ENCODE results near the gene DIAPH1.

The DIAPH1 gene

DNA sequence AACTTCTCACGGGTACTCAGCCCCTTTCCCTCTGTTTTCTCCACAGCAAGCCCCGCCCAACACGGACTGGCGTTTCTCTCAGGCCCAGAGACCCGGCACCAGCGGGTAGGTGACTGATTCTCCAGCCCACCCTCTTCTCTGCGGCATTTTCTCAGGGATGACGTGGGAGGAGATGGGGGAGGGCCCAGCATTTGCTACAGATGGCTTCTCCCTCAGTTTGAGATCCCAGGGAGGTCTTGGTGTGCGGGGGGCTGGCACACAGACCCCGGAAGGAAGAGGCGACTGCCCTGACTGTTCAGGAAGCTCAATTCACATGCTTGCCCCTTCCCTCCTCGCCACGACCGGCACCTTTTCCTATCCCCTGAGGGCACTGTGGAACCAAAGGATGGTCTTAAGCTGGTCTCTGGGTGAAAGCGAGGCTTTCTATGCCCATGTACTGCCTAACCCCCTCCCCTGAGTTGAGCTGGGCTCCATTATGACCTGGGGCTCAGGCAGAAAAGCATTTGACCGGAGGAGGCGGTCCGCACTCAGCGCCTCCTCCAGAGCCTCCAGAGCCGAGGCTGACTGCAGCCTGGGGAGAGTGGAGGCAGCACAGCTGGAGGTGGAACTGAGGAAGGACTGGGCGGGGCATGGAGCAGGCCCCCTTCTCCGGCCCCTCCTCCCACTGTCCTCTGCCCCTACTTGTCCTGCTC, 123.9 kb downstream of the DIAPH1 start:
- DNase-seq, result no peak

DNA sequence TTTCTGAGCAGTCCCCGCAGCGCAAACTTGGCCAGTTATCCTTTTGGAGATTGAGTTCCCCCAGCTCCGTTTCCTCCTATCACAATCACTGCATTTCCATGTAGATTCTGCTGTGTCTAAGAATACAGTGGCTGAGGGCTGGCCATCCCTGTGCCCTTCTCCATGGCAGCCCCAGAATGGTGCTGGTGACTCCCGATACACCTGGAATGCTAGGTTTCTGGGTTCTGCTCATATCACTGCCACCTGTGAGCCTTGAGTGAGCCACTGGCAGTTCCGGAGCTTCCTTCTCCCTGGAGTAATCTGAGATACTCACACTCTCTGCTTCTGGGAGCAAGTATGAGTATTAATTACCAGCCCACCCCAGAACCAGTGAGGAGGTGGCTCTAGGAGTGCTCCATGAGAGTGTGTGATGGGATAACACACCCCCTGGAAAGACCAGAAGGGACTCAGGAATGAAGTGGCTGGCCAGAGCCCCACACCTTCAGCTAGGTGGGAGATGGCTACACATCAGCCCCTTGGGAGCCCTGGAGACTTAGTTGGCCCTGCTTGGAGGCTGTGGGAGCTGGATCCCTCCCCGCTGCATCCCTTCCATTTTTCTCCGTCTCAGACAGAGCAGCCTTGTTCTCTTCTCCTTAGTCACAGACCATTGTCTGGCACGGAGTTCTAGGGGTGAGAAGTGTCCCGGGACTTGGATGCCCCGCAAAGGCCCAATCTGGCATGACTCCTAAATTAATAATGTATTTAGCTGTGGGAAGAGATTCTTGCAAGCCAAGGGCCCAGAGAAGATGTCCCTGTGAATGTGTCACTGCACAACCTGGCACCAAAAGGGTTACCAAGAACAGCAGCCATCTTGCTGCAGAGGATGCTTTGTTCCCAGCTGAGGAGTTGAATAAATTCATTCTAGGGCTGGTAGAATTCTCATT, 125.0 kb downstream of the DIAPH1 start:
- no peak for DNase-seq

DNA sequence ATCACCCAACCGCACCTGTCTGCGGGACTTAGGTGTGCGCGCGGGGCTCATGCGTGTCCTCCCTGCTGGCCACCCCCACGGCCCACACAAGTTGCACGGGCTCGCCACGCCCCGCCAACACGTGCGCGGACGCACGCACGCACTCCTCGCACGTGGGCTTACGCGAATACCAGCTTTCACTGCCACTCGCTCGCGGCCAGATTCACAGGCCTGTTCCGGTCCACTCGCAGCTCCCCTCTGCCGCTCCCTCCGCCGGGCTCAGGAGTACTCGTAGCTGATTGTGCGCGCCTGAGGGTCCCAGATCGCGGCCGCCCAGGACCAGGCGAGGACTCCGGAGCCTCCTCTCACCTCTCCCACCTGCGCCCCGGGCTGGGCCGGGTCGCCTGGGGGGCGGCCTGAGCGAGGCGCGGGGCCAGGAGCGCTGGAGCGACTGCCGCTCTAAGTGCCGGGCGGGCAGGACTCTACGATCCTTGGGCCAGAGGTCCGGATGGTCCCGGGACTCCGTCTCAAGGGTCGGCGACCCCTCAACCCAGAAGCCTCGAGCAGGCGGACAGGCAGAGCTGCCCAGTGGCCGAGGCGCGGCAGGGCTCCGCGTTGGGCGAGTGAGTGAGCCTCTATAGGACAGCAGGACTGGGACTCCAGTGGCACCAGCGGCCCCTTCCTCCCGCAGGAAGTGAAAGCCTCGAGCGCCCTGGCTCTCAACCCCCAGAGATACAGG, 126.5 kb downstream of the DIAPH1 start:
- DNase-seq, result peak; percentile 42

DNA sequence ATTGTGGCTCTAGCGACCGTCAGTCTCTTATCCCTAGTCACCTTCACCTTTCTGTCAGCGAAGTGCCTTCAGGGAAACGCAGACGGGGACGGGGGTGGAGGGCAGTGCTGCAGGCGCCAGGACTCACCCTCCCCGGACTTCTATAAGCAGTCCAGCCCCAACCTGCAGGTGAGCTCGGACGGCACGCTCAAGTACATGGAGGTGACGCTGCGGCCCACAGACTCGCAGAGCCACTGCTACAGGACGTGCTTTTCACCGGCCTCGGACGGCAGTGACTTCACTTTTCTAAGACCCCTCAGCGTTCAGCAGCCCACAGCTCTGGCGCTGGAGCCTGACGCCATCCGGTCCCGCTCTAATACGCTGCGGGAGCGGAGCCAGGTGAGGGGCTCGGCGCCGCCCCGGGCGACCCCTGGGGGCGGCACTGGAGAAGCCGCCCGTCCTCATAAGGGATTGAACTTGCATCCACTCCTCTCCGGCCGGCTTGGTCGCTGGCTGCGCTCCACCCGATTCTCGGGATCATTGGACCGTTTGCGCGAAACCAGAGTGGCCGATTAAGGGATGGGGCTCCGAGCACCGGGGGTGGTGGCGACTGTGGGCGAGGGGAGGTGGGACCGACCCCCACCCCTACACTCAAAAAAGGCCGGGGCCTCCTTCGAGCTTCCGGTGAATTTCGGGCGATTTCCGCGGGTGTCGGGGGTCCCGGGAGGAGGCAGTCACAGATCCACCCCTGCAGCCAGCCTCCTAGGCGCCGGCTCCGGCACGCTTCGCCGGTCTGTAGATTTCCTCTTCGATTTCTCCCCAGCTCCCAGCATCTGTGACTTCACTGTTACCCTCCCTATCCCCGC, 127.3 kb downstream of the DIAPH1 start:
- no peak for DNase-seq

DNA sequence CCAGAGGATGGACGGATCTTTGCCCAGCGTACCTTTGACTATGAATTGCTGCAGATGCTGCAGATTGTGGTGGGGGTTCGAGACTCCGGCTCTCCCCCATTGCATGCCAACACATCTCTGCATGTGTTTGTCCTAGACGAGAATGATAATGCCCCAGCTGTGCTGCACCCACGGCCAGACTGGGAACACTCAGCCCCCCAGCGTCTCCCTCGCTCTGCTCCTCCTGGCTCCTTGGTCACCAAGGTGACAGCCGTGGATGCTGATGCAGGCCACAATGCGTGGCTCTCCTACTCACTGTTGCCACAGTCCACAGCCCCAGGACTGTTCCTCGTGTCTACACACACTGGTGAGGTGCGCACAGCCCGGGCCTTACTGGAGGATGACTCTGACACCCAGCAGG, 128.0 kb downstream of the DIAPH1 start:
- no peak for DNase-seq

DNA sequence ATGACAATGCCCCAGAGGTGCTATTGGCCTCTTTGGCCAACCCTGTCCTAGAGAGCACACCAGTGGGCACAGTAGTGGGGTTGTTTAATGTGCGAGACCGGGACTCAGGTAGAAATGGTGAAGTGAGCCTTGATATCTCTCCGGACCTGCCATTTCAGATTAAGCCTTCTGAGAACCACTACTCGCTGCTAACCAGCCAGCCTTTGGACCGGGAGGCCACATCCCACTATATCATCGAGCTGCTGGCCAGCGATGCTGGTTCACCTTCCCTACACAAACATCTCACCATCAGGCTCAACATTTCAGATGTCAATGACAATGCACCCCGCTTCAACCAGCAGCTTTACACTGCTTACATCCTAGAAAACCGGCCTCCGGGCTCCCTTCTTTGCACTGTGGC, 128.5 kb downstream of the DIAPH1 start:
- DNase-seq, result no peak

DNA sequence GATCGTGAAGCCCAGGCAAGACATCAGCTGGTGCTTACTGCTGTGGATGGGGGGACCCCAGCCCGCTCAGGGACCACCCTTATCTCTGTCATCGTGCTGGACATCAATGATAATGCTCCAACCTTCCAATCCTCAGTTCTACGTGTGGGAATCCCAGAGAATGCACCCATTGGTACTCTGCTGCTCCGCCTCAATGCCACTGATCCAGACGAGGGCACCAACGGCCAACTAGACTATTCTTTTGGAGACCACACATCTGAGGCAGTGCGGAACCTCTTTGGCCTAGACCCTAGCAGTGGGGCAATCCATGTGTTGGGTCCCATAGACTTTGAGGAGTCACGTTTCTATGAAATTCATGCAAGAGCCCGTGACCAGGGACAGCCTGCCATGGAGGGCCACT, 129.0 kb downstream of the DIAPH1 start:
- no peak for DNase-seq

DNA sequence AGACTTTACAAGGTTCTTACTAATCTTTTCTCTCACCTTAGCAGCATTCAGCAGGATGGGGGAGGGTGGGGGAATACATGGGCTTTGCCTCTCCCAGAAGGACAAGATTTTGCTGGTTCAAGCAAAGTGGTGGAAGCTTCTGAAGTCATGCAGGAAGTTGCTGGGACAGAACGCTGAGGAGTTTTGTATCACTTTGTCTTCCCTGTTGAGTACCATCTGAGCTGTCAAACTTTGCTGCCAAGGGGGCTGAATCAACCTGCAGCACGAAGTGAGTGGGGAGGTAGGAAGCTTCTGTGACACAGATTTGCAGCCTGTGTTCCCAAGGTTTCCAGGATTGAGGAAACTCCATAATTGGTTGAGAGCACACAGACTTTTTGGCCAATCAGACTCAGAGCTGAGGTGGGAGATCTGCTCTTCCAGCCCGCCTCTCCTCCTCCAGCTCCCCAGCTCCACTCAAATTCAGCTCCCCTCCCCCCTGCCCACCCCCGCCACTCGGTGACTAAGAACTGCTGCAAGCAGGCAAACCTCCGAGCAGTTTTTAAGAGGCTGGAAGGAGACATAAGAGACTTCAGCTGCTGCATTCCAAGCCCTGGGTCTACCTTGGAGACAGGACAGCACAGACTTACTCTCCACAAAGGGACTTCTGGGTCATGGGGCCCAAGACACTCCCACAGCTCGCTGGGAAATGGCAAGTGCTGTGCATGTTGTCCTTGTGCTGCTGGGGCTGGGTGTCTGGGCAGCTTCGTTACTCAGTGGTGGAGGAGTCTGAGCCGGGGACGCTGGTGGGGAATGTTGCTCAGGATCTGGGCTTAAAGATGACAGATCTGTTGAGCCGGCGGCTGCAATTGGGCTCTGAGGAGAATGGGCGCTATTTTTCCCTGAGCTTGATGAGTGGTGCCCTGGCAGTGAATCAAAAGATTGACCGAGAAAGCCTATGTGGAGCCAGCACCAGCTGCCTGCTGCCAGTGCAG, 129.9 kb downstream of the DIAPH1 start, which contains the start of gene PCDHGC5:
Gene PCDHGC5, plus strand, starts transcription at position 491 of the 971 bp plus-strand sequence. Its CDS starts 160 bp downstream, at position 651.
- DNase-seq, result no peak

DNA sequence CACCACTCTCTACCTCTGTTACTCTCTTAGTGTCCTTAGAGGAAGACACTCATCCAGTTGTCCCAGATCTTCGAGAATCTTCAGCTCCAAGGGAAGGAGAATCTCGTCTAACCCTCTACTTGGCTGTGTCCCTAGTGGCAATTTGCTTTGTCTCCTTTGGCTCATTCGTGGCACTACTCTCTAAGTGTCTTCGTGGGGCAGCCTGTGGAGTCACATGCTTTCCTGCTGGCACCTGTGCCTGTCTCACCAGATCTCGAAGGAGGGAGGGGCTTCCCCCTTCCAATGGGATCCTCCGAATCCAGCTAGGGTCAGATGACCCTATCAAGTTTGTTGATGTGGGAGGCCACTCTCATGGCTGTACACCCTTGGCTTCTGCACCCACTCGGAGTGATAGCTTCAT, 131.7 kb downstream of the DIAPH1 start:
- DNase-seq, result no peak

DNA sequence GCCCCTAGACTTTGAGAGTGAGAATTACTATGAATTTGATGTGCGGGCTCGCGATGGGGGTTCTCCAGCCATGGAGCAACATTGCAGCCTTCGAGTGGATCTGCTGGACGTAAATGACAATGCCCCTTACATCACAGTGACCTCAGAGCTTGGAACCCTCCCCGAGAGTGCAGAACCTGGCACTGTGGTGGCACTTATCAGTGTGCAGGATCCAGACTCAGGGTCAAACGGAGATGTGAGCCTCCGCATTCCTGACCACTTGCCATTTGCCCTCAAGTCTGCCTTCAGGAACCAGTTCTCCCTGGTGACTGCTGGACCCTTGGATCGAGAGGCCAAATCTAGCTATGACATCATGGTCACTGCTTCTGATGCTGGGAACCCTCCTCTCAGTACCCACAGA, 132.7 kb downstream of the DIAPH1 start:
- no peak for DNase-seq

DNA sequence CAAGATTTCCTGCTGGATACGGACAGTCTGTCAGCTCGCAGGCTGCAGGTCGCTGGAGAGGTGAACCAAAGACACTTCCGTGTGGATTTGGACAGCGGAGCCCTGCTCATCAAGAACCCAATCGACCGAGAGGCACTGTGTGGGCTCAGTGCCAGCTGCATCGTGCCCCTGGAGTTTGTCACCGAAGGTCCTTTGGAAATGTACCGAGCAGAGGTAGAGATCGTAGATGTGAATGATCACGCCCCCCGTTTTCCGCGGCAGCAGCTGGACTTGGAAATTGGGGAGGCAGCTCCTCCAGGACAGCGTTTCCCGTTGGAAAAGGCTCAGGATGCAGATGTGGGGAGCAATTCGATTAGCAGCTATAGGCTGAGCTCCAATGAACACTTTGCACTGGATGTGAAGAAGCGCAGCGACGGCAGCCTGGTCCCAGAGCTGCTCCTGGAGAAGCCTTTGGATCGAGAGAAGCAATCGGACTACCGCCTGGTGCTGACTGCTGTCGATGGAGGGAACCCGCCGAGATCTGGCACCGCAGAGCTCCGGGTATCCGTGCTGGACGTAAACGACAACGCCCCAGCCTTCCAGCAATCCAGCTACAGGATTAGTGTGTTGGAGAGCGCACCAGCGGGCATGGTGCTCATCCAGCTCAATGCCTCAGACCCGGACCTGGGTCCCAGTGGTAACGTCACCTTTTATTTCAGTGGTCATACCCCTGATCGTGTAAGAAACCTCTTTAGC, 133.3 kb downstream of the DIAPH1 start:
- no peak for DNase-seq

DNA sequence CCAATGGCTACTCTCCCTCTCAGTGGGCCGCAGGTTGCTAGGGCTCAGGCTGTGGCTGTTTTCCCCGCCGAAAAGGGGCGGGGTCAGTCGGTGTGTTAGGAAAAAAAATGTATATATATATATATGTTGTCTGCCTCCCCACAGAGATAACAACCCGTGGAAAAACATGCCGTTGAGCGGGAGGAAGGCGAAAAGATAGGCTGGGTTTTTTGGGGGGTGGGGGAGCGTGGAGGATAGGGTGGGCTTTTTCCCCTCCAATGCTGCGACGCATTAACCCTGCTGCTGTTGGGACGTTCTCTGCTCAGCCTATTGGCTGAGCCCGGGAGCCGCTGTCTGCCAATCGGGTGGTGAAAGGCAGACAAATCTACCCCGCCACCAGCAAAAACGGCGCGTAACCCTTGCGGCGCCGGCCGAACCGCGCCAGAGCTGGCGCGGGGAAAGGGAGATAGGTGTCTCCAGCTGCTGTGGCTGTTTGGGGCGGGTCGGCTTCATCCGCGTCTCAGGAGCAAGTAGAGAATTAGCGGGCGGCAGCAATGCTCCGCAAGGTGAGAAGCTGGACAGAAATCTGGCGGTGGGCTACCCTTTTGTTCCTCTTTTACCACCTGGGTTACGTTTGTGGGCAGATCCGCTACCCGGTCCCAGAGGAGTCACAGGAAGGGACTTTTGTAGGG, 134.0 kb downstream of the DIAPH1 start, which contains the start of gene PCDHGC4:
Gene PCDHGC4, plus strand, starts transcription at position 390 of the 671 bp plus-strand sequence. Its CDS starts 144 bp downstream, at position 534.
- DNase-seq, result no peak

DNA sequence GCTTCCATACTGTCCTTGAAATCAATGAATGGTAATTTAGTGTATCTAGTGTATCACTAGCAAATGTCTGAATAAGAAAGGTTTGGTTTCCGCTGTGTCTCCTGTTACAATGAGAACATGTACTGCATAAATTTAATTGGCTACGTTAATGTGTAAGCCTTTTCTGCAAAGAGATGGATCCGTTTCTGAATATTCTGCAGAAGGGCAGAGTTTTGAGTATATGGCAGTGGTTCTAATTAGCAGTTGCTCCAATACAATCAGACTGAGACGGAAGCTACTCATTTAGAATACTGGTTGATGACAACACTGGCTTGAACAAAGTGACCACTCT, 134.5 kb downstream of the DIAPH1 start:
- DNase-seq, result no peak

DNA sequence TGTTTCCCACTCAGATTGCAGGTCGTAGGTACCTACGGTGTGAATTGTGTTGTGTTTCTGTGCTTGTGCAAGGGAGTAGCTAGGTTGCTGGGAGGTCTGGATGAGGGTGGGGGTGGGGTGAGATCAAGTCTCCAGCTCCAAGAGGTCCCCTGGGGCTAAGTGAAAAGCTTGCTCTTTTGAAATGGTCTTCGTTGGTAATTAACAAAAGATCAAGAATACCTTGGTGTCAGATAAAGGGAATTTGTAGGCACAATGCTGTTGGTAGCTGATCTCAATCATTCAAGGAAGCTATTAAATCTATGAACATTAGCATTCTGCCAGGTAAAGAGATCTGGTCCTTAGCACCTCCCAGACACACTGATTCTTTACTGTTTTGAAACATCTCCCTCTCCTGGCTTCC, 134.9 kb downstream of the DIAPH1 start:
- no peak for DNase-seq

DNA sequence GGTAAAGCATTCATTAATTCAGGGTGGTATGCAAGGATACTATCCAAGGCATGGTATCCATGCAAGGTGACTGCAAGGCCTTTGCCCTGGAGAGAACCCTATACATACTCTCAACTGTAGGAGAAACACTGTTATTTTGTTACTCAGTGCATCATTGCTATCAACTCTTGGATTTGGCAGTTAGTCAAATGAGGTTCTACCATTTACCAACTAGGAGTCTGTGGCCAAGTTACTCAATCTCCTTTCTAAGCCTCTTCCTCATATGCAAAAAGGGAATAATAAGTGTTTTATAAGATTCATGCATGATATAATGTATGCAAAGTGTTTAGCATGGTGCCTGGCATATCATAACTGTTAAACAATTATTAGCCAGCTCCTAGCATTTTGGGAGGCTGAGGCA, 139.0 kb downstream of the DIAPH1 start:
- DNase-seq, result peak; percentile 15

DNA sequence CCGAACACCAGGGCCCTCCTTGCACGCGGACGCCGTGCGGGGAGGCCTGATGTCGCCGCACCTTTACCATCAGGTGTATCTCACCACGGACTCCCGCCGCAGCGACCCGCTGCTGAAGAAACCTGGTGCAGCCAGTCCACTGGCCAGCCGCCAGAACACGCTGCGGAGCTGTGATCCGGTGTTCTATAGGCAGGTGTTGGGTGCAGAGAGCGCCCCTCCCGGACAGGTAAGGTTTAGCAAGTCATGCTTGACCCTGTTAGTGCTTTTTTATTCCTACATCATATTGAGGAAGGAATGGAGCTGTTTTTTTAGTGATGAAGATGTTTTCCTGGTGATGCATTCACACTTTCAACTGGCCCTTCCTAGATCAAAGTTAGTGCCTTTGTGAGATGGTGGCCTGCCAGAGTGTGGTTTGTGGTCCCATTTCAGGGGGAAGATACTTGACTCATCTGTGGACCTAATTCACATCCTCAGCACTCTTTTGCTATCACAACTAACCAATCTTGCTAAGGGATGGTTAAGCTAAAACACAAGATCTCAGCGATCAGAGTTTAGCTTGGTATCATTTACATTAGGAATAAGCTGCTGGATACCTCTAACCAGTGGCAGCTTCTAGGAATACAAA, 140.4 kb downstream of the DIAPH1 start:
- no peak for DNase-seq

DNA sequence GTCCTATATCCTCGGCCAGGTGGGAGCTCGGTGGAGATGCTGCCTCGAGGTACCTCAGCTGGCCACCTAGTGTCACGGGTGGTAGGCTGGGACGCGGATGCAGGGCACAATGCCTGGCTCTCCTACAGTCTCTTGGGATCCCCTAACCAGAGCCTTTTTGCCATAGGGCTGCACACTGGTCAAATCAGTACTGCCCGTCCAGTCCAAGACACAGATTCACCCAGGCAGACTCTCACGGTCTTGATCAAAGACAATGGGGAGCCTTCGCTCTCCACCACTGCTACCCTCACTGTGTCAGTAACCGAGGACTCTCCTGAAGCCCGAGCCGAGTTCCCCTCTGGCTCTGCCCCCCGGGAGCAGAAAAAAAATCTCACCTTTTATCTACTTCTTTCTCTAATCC, 141.0 kb downstream of the DIAPH1 start:
- DNase-seq, result no peak

DNA sequence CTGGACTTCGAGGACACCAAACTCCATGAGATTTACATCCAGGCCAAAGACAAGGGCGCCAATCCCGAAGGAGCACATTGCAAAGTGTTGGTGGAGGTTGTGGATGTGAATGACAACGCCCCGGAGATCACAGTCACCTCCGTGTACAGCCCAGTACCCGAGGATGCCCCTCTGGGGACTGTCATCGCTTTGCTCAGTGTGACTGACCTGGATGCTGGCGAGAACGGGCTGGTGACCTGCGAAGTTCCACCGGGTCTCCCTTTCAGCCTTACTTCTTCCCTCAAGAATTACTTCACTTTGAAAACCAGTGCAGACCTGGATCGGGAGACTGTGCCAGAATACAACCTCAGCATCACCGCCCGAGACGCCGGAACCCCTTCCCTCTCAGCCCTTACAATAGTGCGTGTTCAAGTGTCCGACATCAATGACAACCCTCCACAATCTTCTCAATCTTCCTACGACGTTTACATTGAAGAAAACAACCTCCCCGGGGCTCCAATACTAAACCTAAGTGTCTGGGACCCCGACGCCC, 141.7 kb downstream of the DIAPH1 start:
- no peak for DNase-seq

Measured in suppressor macrophage treated with lipopolysaccharide for 4 hours (primary cell).